Fibroblast of skin of right quadriceps (primary cell): Measurements from ENCODE around the gene PELI1.
"Not testable (repeated sequence)": the region's sequence is repeated elsewhere in the genome, so short reads cannot be mapped to it uniquely, and the experiment has no call there.

Experiments
- DNase-seq: peaks from one replicate; pipeline ENCODE4 v3.0.0-alpha.2; 2013

Gene PELI1

GRCh38 chr2:64120008-64120407, 24.2 kb downstream of the PELI1 start:
- DNase-seq: no peak

DNA sequence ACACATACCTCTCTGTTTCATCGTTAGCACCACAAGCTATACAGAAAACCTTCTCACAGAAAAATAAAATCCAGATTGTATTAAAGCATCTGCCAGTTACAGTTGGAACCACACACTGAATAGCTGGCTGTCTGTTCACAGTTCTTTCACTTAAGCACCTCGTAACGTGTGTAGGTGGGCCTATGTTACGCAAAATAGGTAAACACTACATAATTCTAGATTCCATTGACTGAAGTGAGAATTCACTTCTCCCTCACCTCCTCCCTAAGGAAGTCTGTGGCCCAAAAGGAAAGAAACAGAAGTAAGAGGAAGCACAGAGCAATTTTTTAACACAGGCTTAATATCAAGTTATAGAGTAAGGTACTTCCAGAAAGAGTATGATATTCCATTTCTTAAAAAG, 24.9 kb downstream of the PELI1 start:
- DNase-seq: no peak

GRCh38 chr2:64115808-64116598, 28.2 kb downstream of the PELI1 start:
- no peak for DNase-seq

DNA sequence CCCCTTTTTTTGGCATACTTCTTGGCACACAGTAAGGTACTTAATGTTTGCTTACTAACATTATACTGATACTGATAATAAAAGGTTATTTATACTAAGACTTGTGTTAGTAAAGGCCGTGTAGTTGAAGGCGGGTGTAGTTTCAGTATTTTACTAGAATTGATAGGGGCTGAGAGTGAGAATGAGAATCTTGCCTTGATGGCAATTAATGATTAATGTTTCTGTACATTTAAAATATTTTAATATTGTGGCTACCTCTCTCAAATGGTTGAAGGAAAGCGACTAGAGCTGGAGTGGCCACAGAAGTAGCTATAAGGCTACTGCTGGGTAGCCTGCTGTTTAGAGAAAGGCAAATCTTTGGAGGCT, 29.3 kb downstream of the PELI1 start:
- DNase-seq: no peak

- DNase-seq: peak; percentile 83
Observed at GRCh38 chr2:64114063-64114911, 29.9 kb downstream of the PELI1 start.

DNA sequence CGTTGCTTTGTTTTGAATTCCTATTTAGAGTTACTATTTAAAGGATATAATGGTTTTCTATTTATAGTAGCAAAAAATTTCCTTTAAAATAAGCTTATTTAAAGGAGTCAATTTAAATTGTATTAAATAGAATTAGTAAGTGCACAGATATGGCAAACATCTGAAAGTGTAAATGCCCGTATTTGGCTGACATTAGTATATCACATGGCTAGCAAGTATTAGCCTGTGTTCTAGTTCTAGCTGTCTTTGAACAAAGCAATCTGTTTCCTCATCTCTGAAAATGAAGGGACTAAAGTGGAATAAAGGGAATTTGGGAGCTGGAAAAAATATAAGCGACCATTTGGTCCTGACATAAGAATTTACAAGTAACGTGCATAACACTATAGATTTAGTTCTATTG, 32.2 kb downstream of the PELI1 start:
- no peak for DNase-seq

DNA sequence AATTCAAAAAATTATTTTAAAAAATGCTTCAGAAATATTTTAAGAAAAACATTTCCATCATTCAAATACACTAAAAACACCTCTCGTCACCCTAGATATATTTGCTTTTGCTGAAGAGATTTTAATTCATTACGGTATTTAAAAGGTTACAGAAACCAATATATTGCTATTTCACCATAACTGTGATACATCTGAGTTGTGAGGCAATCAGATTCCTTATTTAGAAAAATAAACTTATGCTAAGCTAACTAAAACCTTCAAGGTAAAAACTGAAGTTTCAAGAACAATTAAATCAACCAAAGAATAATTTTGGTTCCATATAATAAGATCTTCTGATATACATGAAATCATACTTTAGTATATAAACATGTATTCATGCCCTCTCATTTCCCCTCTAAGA, 32.8 kb downstream of the PELI1 start:
- DNase-seq: no peak

DNA sequence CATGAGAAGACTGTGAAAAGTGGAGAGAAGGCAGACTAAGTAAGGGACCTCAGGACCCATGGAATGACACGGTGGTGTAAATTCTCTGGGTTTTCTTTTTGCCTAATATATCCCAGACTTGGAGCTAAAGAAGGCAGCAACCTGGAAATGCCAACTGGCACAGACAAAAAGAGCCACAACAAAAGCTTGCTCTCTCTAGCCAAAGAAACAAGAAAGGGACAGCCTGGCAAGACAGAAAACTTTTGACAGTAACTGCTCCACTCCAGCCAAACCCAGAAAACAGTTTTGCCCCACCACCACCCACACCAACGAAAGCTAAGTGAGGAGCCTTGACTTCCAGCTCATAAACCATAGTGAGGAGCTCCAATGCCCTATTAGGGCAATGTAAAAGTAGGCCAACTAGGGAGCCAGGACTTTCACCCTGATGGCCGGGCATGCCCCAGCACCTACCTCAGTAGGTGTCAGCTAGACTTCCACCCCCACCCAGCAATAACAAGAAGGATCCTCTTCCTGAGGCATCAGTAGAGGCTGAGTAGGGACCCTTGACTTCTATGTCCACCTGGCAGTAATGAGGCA, 35.5 kb downstream of the PELI1 start:
- DNase-seq: no peak

GRCh38 chr2:64106481-64106880, 37.7 kb downstream of the PELI1 start:
- no peak for DNase-seq

DNA sequence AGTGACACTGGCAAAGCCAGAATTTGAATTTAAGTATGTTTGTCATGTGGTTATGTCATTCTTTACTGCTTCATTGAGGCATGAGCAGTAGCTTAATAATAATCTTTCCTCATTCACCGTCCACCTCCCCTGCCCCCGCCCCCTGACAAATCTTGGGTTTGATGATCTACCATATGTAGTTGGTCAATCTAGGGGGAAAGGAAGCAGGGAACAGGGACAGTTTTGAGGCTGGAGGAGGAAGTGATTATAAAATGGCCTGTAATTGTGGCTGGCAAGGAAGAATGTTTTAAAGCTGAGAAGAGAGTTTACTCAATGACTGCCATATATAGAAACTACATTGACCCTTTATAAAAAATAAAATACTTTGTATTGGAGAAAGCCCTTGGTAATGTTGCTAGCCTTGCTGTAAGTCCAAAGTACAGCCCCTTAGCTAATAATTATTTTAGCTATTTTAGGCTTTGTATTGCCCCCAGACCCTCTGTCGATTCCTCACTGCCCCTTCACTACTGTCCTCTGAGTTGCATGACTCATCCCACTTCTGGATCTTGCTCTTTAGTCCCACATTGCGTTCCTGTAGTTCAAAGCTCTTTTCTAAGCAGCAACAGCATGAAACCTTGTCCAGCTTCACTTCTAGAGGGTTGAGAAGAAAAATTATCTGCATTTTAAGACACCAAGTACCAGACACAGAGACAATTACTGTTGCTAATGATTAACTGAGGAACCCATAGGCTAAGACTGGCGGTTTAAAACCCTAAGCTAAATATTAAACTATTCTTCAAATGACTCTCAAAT, 38.4 kb downstream of the PELI1 start:
- DNase-seq: no peak

DNA sequence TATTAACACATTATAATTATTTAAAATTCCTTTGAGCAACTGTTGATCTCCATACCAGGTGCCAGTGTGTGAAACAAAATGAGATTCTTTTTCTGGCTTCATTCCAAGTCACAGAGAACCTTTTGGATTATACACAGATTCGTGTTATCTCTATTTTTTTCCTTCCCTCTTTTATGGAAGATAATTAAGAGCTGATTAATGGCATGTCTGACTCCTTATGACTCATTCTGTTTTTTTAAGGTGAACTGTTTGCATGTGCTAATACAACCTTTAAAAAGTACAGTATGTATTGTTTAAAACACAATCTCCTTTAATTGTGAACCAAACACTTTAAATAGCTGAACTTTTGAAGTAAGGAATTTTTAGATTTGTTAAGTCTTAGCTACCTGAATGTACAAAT, 39.3 kb downstream of the PELI1 start:
- no peak for DNase-seq

DNA sequence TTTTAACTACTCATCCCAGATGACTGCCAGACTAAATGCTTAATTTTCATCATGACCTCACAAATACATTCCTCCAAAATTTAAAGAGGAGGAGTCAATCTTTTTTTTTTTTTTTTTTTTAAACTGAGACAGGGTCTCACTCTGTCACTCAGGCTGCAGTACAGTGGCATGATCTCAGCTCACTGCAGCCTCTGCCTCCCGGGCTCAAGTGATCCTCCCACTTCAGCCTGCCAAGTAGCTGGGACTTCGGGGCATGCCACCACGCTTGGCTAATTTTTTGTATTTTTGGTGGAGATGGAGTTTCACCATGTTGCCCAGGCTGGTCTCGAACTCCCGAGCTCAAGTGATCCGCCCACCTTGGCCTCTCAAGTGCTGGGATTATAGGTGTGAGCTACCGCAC, 41.5 kb downstream of the PELI1 start:
- DNase-seq: not testable (repeated sequence)

DNA sequence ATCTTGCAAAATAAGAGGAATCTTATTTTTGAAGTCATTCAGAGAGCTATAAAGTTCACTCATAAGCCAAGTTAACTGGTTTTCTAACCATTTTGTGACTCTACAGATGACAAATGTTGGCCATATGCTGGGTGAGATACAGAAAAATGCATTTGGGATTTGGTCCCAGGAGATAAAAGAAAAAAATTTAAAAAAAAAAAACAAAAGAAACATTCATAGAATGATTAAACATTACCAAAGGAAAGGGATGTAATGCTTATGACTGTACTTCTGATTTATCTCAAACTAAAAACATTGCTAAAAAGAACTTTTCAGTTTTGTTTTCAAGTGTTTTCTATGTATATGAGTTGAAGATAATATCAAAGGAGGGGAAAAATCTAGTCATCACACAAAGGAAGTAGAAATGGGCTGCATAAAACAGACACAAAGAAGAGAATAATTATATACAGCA, 43.1 kb downstream of the PELI1 start:
- peak; percentile 31 for DNase-seq

DNA sequence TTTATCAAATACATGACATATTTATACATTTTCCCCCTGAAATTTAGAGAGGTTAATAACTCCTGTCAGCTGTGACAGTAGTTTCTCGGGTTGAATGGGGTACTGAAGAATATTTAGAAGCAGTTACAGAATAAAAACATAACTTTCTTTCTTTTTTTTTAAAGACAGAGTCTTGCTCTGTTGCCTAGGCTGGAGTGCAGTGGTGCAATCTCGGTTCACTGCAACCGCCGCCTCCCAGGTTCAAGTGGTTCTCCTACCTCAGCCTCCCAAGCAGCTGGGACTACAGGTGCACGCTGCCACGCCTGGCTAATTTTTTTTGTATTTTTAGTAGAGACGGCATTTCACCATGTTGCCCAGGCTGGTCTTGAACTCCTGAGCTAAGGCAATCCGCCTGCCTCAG, 43.6 kb downstream of the PELI1 start:
- DNase-seq: not testable (repeated sequence)

DNA sequence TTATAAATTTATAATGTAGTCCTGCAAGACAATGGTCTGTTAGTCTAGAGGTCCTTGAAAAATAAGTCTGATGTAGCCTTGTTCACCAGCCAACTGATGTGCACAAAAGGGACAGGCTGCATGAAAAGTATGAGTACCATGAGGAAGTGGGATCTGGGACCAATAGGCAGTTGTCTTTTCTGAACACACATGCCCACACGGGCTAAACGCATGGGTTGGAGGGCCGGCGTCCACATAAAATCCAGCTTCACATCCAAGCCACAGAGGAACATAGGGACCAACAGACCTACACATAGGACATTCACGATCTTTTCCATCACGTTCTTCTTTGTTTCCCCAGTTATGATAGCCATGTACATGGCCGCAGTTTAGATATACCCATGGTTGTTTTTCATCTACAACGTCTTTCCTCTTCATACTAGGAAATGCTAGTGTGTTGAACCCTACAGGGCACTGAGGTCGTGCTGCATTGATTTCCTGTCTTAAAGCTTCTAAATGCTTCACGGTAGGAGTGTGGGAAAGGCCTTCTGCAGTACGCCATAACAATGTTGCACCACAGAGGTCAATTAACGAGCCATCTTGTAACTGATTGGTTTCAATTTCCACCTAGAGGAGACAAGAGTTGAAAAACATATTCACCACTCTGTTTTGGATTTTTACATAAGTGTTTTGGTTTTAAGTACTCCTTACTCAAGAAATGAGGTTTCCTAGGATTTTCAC, 49.4 kb downstream of the PELI1 start:
- no peak for DNase-seq

DNA sequence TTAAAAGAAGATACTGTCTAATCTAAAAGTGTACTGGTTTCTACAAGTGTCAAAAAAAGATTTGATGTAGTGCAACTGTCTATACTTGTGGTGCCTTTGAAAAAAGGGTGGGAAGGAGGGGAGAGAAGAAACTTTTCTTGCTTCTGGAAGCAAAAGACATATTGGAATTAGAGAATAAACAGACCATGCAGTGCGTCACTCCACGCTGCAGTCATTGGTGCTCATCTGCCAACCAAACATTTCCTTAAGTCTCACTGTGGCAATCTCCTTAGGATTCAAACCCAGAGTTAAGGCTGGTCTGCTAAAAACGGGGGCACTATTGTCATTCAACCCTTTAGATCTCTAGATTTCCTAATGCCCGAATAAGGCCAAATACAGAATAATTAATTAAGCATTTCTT, 50.9 kb downstream of the PELI1 start:
- no peak for DNase-seq

- DNase-seq: no peak
Observed at GRCh38 chr2:64092502-64092901, 51.7 kb downstream of the PELI1 start.

DNA sequence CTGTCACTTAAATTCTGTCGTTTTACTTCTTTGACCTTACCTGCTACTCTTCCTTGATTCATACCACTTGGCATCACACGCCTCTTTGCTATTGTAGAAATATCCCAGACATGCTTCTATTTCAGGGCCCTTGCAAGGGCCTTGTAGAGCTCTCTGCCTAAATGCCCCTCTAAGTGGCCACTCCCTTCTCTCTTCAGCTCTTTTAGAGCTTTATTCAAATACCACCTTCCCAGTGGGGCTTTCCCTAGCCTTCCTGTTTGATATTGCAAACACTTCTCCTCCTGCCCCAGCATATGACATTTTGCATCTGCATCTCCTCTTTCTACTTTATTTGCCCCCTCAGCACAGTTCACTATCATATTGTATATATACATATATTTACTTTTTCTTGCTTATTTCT, 54.0 kb downstream of the PELI1 start:
- DNase-seq: no peak

GRCh38 chr2:64086347-64087082, 57.7 kb downstream of the PELI1 start:
- no peak for DNase-seq

GRCh38 chr2:64085936-64086335, 58.3 kb downstream of the PELI1 start:
- DNase-seq: no peak

DNA sequence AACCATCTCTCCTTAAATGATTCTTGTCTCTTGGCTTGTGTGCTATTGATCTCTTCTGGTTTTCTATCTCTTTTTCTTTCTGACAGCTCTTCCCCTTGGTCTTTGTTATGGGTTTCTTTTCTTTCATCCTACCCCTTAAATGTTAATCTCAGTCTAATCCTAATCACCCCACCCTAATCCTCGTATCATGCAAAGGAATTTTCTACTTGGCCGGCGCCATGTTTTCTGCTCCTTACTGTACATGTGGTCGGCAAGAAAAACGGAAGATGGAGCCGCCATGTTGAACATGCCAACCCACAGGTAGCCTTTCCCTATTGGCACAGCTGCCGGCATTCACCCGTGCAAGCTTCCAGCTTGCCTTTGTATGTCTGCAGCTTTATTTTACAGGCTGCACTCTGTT, 63.2 kb downstream of the PELI1 start:
- no peak for DNase-seq

GRCh38 chr2:64080179-64080578, 64.0 kb downstream of the PELI1 start:
- DNase-seq: no peak
